Liver (tissue), 9 donors: ENCODE results near the gene DNPEP. TPM values are rescaled to one million over a fixed set of nuclear protein-coding genes. Genes with fewer than 3 reads are reported as not detected.

ENCODE experiments used
- DNase-seq: peaks from one replicate; pipeline ENCODE4 v3.0.0-alpha.2; 2017; ENCODE audit warnings: low spot score
- H3K27ac ChIP-seq, 2 donors: one replicate each; pipeline ENCODE4 v1.7.0; 2013; ENCODE audit warnings: inconsistent platforms in 2 of 2, low read length in 2 of 2, control low read depth in 1 of 2, low read depth in 1 of 2, mild to moderate bottlenecking in 1 of 2
- H3K27me3 ChIP-seq, 4 donors: one replicate each; pipeline versions ENCODE4 v1.6.1 to v1.7.0; 2013; ENCODE audit warnings: low read length in 3 of 4, inconsistent platforms in 1 of 4, mild to moderate bottlenecking in 1 of 4, moderate library complexity in 1 of 4; ENCODE audit not compliant: control insufficient read depth in 4 of 4, insufficient read depth in 4 of 4
- H3K36me3 ChIP-seq, 4 donors: one replicate each; pipeline versions ENCODE4 v1.6.1 to v1.7.0; 2013; ENCODE audit warnings: low read length in 3 of 4, mild to moderate bottlenecking in 3 of 4, low read depth in 1 of 4, moderate library complexity in 1 of 4; ENCODE audit not compliant: control insufficient read depth in 4 of 4, insufficient read depth in 3 of 4
- H3K4me1 ChIP-seq, 4 donors: one replicate each; pipeline versions ENCODE4 v1.6.1 to v1.7.0; 2013; ENCODE audit warnings: low read length in 3 of 4, mild to moderate bottlenecking in 3 of 4, moderate library complexity in 1 of 4; ENCODE audit not compliant: control insufficient read depth in 4 of 4, insufficient read depth in 4 of 4
- H3K4me3 ChIP-seq, 3 donors: one replicate each; pipeline versions ENCODE4 v1.6.1 to v1.7.0; 2013; ENCODE audit warnings: low read length in 3 of 3, control low read depth in 1 of 3, low read depth in 1 of 3, mild to moderate bottlenecking in 1 of 3
- H3K9ac ChIP-seq, 2 donors: one replicate each; pipeline ENCODE4 v1.7.0; 2013; ENCODE audit warnings: low read length in 2 of 2, mild to moderate bottlenecking in 2 of 2, moderate library complexity in 2 of 2, control low read depth in 1 of 2, low read depth in 1 of 2
- H3K9me3 ChIP-seq, 4 donors: one replicate each; pipeline versions ENCODE4 v1.6.1 to v1.7.0; 2013; ENCODE audit warnings: low read length in 3 of 4; ENCODE audit not compliant: control insufficient read depth in 4 of 4
- ATF3 ChIP-seq: IDR thresholded peaks from 2 replicates; pipeline ENCODE4 v1.6.1; 2016; ENCODE audit warnings: antibody characterized with exemption
- EGR1 ChIP-seq, 2 donors: IDR thresholded peaks; 2 replicates each; pipeline ENCODE4 v1.6.1; 2016 to 2018; ENCODE audit warnings: antibody characterized with exemption in 2 of 2, low read depth in 2 of 2
- FOXA1 ChIP-seq: IDR thresholded peaks from 2 replicates; pipeline ENCODE4 v1.6.1; 2016; ENCODE audit warnings: antibody characterized with exemption
- FOXA2 ChIP-seq: IDR thresholded peaks from 2 replicates; pipeline ENCODE4 v1.6.1; 2016; ENCODE audit warnings: antibody characterized with exemption
- GABPA ChIP-seq, 2 donors: IDR thresholded peaks in 1 of 2; conservative IDR thresholded peaks in 1 of 2; 2 replicates each; pipeline ENCODE4 v1.6.1; 2016; ENCODE audit warnings: antibody characterized with exemption in 2 of 2, mild to moderate bottlenecking in 1 of 2, moderate library complexity in 1 of 2
- HNF4A ChIP-seq, 2 donors: conservative IDR thresholded peaks; 2 replicates each; pipeline ENCODE4 v1.6.1; 2016; ENCODE audit warnings: antibody characterized with exemption in 2 of 2, mild to moderate bottlenecking in 2 of 2
- HNF4G ChIP-seq: IDR thresholded peaks from 2 replicates; pipeline ENCODE4 v1.6.1; 2016; ENCODE audit warnings: antibody characterized with exemption
- JUND ChIP-seq, 2 donors: IDR thresholded peaks; 2 replicates each; pipeline ENCODE4 v1.6.1; 2016; ENCODE audit warnings: antibody characterized with exemption in 2 of 2
- MAX ChIP-seq: IDR thresholded peaks from 2 replicates; pipeline ENCODE4 v1.6.1; 2016; ENCODE audit warnings: antibody characterized with exemption
- NR2F2 ChIP-seq: IDR thresholded peaks from 2 replicates; pipeline ENCODE4 v1.6.1; 2016; ENCODE audit warnings: antibody characterized with exemption
- RAD21 ChIP-seq, 2 donors: IDR thresholded peaks; 2 replicates each; pipeline ENCODE4 v1.6.1; 2016; ENCODE audit warnings: antibody characterized with exemption in 2 of 2, mild to moderate bottlenecking in 2 of 2
- REST ChIP-seq: IDR thresholded peaks from 2 replicates; pipeline ENCODE4 v1.6.1; 2016; ENCODE audit warnings: antibody characterized with exemption, mild to moderate bottlenecking
- RXRA ChIP-seq, 2 donors: IDR thresholded peaks; 2 replicates each; pipeline ENCODE4 v1.6.1; 2017 to 2018; ENCODE audit warnings: antibody characterized with exemption in 2 of 2, mild to moderate bottlenecking in 1 of 2
- SP1 ChIP-seq: IDR thresholded peaks from 2 replicates; pipeline ENCODE4 v1.6.1; 2018; ENCODE audit warnings: antibody characterized with exemption, mild to moderate bottlenecking
- TAF1 ChIP-seq: conservative IDR thresholded peaks from 2 replicates; pipeline ENCODE4 v1.6.1; 2016; ENCODE audit warnings: antibody characterized with exemption, mild to moderate bottlenecking
- YY1 ChIP-seq: IDR thresholded peaks from 2 replicates; pipeline ENCODE4 v1.6.1; 2016; ENCODE audit warnings: antibody characterized with exemption, mild to moderate bottlenecking
- ZBTB33 ChIP-seq: IDR thresholded peaks from 2 replicates; pipeline ENCODE4 v1.6.1; 2016; ENCODE audit warnings: antibody characterized with exemption
- WGBS: extraction: QIAGEN DNeasy Blood & Tissue Kit; methylation state at CpG from one replicate; pipeline ENCODE4 v1.1.7; 2013; 5-methylcytosine and 5-hydroxymethylcytosine counted together
- polyA plus RNA-seq, 2 donors: library from polyadenylated mRNA; stranded (reverse) in 1 of 2; unstranded in 1 of 2; fragments of 200-250 nt in 1 of 2; fragments of >200 nt in 1 of 2; fragmentation: Nextera tagmentation in 1 of 2; extraction: Ambion mirVana in 1 of 2; gene quantifications; one replicate each; pipeline versions ENCODE4 v1.2.1 to v1.2.3, GENCODE V29; 2013 to 2015
- total RNA-seq, 2 donors: library from RNA; depleted of rRNA; stranded (reverse); fragments of >200 nt; gene quantifications; one replicate each; pipeline ENCODE4 v1.2.3, GENCODE V29; 2014
- TF ChIP-seq, protein P1 (sequence below): fragments of 150-350 bp; IDR thresholded peaks from 2 replicates; pipeline ENCODE4 v1.5.1; 2017; ENCODE audit warnings: improper control_type of control experiment, low read depth, low read length; ENCODE audit not compliant: missing input control
- donor health status: healthy.
- donor health status: healthy.
- donor health status: healthy.
- donor health status: healthy.
- donor health status: healthy.

DNPEP gene
- total and polyA plus RNA-seq, 4 donors: 25.8 to 58.4 (median 45.8) TPM

- no peak for DNase-seq
- Histone ChIP-seq H3K9me3 (no peaks in the 10 kb centered on the region), H3K4me1 (no peaks in the 10 kb centered on the region), H3K4me3 (no peak overlapping the region), H3K27me3 (no peaks in the 10 kb centered on the region), H3K27ac (no peak overlapping the region), H3K9ac (no peak overlapping the region), H3K36me3 (no peaks in the 10 kb centered on the region)
- TF ChIP-seq ATF3 (no peak), EGR1 (IDR thresholded peaks at IDR 0.05; ENCODE audit: low read depth in 2 of 2) (no peak), TAF1 (no peak), RAD21 (IDR thresholded peaks at IDR 0.05) (no peak), GABPA (IDR thresholded peaks at IDR 0.05 in 1 of 2, conservative IDR thresholded peaks at IDR 0.05 in 1 of 2) (no peak), SP1 (no peak), RXRA (IDR thresholded peaks at IDR 0.05) (no peak), FOXA2 (no peak)
- TF ChIP-seq, protein P1, sequence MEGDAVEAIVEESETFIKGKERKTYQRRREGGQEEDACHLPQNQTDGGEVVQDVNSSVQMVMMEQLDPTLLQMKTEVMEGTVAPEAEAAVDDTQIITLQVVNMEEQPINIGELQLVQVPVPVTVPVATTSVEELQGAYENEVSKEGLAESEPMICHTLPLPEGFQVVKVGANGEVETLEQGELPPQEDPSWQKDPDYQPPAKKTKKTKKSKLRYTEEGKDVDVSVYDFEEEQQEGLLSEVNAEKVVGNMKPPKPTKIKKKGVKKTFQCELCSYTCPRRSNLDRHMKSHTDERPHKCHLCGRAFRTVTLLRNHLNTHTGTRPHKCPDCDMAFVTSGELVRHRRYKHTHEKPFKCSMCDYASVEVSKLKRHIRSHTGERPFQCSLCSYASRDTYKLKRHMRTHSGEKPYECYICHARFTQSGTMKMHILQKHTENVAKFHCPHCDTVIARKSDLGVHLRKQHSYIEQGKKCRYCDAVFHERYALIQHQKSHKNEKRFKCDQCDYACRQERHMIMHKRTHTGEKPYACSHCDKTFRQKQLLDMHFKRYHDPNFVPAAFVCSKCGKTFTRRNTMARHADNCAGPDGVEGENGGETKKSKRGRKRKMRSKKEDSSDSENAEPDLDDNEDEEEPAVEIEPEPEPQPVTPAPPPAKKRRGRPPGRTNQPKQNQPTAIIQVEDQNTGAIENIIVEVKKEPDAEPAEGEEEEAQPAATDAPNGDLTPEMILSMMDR: no peak
- WGBS: 91% methylated on average over 5 of the region's 5 CpGs
Observed at GRCh38 chr2:219409619-219410018, 21.9 kb upstream of the DNPEP start.

GRCh38 chr2:219408631-219409030 is 20.9 kb upstream of the DNPEP start:
- DNase-seq: no peak
- TF ChIP-seq NR2F2: no peak
- TF ChIP-seq MAX: no peak
- TF ChIP-seq, protein P1: no peak
- no peak for TF ChIP-seq JUND (IDR thresholded peaks at IDR 0.05)
- no peak for TF ChIP-seq ZBTB33
- TF ChIP-seq FOXA2: no peak
- TF ChIP-seq FOXA1: no peak
- no peak for TF ChIP-seq RAD21 (IDR thresholded peaks at IDR 0.05)
- TF ChIP-seq RXRA (IDR thresholded peaks at IDR 0.05): no peak
- TF ChIP-seq EGR1 (IDR thresholded peaks at IDR 0.05; ENCODE audit: low read depth in 2 of 2): no peak
- no peak for TF ChIP-seq REST
- no peak for TF ChIP-seq ATF3
- TF ChIP-seq GABPA (IDR thresholded peaks at IDR 0.05 in 1 of 2, conservative IDR thresholded peaks at IDR 0.05 in 1 of 2): no peak
- TF ChIP-seq TAF1: no peak
- no peak for TF ChIP-seq YY1
- TF ChIP-seq HNF4A (conservative IDR thresholded peaks at IDR 0.05): no peak
- TF ChIP-seq HNF4G: no peak
- TF ChIP-seq SP1: no peak
- Histone ChIP-seq H3K27ac (no peak overlapping the region), H3K36me3 (no peaks in the 10 kb centered on the region), H3K9me3 (no peaks in the 10 kb centered on the region), H3K4me1 (no peaks in the 10 kb centered on the region), H3K27me3 (no peaks in the 10 kb centered on the region), H3K4me3 (no peak overlapping the region), H3K9ac (no peak overlapping the region)
- 78% methylated on average over 8 of the region's 8 CpGs for WGBS
